Right kidney (tissue), 1 donor: ENCODE data around the gene IGSF21.

ENCODE experiments used
- DNase-seq: peaks from one replicate; pipeline ENCODE4 v3.0.0-alpha.2; 2016

IGSF21 gene

DNA sequence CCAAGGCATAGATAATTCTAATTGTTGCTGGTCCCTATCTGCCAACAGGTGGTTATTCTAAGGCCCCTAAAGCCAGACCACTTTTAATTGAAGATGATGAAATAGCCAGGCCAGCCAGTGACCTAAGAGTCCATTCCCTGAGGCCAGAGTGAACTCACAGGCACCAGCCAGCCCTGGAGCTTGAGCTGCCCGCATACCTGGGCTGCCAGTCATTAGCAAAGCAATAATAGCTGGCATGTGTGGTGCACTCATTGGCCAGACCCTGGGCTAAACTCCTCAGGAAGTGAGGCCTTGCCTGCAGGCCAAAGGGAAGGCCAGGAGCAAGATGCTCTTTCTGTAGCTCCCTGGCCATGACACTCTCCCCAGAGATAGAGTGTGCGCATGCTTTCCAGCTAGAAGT lies 192.8 kb downstream of the IGSF21 start:
- DNase-seq = no peak

DNA sequence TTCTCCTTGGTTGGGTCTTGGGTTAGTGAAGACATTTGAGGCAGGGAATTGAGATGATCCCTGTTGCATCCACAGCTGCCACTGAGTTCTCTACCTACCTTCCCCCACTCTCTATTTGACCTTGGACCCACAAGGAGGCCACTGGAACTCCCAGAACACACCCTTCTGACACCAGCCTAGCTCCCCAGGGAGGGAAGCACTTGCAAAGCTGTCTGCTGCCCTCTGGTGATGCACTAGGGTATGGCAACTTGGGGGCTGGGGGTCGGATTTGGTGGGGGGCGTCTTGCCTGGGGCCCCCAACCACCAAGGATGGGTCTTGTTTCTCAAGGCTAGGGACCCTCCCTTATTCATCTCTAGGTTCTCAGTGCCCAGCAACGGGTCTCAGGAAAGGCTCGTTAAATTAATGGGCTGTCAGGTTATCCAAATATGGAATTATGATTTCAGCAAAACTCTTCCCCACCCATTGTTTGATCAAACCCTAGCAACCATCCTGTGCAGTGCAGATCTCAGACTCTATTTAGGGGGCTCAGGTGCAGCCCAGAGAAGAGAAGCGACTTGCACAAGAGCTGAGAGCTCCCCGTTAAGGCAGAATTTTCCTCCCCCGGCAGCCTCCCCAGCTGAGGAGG lies 195.3 kb downstream of the IGSF21 start:
- no peak for DNase-seq

DNA sequence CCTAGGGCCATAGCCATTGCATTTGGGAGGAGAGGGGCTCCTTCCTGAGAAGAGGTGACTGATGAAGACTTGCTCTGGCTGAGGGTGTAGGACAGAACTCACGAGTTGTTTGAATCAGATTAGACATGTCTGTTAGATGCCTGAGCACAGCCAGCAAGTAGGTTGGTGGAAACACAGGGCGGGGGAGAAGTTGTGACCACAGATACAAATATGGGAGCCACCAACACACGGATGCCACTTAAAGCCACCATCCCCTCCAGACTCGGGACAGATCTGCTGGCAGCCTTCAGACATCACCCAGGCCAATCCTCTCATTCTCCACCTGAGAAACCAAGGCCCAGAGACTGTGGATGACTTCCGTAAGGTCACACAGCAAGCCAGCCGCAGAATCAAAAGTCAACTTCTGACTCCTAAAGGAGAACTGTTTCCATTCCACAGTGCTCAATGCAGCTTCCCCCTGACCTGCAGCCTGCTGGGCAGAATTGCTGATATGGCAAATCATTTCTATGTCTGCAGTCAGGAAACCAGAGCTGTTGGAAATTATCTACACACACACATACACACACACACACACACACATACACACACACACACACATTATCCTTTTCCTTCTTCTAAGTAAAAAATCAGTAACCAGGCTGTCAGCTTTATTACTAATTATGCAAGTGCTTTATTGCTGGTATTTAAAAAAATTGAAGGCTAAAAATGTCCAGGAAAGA lies 196.7 kb downstream of the IGSF21 start:
- DNase-seq = no peak

DNA sequence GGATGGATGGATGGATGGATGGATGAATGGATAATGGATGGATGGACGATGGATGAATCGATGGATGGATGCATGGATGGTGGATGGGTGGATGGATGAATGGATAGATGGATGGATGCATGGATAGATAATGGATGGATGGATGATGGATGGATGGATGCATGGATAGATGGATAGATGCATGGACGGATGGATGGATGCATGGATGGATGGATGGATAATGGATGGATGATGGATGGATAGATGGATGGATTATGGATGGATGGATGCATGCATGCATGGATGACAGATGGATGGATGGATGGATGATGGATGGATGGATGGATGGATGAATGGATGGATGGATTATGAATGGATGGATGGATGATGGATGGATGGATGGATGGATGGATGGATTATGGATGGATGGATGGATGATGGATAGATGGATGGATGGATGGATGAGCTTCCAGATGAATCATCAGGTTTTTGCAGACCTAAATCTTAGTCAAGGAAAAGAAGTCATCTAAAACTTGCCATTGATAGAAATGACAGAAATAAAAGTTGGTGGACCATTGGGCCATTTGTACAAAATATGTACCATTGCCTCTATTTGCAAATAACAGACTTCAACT lies 197.7 kb downstream of the IGSF21 start:
- no peak for DNase-seq

DNA sequence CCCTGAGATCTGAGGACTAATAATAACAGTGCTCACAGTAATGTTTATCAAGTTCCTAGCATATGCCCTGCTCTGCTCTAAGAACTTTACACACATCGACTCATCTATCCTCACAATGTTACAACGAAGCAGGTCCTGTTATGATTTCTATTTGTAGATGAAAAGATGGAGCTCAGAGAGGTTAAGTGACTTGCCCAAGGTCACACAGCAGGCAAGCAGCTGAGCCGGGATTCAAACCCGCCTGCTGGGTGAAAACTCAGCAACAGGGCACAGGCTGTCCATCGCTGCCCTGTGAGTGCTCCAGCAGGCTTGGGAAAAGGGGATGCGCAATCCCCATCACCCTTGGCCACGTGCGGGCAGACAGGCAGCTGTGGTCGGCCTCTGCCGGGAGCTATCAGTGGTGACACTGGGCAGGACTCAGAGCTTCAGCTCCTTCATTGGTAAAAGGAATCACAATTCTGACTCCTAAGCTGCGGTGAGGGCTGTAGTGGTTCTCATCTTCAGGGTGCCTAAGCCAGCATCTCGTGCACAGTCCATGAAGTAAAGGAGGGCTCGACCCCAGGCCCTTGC lies 199.8 kb downstream of the IGSF21 start:
- DNase-seq = no peak

DNA sequence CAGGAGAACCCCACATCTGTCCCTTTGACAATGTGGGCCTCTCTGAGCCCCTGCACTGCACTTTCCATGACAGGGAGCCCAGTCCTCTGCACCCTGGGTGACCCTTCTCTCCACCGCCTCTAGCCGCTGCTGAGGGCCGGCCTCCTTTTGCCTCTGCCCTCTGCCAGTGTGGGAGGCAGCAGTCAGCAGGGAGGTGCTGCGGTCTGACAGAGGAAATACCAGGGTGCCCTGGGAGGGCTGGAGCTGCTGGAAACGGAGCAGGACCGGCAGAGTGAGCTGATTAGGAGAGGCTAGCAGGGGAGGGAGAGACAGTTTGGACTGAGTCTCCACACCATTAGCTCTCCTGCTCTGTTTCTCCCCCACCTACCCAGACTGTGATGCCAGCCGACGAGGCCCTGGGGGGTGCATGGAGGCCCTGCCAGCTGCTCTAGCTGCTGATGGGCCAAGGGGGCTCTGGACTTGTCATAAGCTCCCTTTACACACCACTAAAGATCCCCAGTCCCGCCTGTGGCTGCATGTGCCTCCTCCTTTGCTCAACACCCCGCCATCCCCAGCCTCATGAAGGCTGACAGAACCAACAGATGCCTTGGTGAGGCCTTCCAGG lies 202.1 kb downstream of the IGSF21 start:
- no peak for DNase-seq

DNA sequence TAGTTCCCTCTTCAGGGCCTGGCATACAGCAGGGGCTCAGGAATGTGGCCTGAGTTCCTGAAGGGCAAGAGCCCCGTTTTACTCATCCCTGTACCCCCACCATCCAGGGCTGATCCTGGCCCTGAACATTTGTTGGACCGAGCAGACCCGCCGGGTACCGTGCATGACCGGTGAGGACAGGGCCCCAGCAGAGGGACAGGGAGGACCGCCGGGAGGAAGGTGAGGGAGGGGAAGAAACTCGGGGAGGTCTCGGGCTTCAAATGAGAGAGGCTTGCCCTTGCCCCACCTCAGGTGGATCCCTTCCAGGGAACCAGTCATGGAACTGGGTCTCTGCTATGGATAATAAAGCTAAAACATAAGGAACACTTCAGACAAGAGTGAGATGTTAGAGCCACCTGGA lies 205.4 kb downstream of the IGSF21 start:
- no peak for DNase-seq

DNA sequence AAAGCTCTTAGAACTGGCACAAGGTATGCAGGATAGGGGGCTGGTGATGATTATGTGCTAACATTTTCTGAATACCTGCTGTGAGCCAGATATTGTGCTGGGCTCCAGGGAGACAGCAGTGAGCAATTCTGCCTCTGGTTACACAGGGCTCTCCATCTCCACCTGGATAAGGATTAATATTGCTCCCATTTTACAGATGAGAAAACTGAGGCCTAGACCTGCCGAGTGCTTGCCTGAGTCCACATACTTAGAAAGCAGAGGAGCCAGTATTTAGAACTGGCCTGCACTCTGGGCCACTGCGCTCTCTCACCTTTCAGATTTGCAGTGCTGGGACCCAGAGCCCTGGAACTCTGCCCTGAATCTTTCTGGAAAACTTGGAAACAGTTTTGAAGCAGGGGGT lies 205.9 kb downstream of the IGSF21 start:
- DNase-seq = no peak

DNA sequence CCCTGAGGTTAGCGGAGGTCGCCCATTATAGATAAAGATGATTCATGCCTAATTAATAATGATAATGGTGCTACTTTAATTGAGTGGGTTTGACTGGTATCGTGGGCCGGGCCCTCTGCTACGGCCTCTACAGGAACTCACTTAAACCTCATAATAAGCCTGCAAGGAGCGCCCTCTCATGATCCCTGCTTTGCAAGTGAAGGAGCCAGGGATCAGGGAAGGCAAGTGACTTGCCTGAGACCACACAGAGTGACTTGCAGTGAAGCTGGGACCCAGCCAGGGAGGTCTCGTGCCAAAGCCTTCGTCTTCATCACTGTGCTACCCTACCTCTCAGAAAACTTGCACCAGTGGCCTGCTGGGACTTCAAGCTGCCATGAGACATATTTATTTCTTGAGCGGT lies 206.8 kb downstream of the IGSF21 start:
- DNase-seq = no peak

DNA sequence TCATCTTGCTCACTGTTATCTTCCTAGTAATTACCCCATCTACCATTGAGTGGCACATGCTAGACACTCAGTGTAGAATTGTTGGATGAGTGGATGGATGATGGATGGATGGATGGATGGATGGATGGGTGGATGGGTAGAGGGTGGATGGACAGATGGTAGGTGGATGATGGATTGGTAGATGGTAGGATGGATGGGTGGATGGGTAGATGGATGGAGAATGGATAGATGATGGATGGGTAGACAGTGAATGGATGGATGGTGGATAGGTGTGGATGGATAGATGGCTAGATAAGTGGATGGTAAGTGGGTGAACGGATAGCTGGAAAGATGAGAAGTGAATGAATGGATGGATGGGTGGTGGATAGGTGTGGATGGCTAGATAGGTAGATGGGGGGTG lies 207.9 kb downstream of the IGSF21 start:
- DNase-seq = no peak

DNA sequence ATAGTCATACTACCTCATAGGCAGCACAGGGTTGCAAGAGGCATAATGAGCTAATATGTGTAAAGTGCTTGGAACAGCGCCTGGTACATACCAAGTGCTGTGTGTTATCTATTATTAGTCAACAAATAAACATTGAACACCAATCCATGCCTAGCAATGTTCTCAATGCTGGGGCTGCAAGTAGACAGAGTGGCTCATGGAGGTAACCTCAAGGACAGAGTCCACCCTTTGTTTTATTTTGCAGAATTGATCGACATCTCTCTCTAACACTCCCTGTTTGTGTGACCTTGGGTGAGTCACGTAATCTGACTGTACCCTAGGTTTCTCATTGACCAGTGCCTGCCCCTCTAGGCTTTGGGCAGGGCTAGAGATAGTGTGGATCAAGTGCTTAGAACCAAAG lies 209.2 kb downstream of the IGSF21 start:
- DNase-seq = no peak

DNA sequence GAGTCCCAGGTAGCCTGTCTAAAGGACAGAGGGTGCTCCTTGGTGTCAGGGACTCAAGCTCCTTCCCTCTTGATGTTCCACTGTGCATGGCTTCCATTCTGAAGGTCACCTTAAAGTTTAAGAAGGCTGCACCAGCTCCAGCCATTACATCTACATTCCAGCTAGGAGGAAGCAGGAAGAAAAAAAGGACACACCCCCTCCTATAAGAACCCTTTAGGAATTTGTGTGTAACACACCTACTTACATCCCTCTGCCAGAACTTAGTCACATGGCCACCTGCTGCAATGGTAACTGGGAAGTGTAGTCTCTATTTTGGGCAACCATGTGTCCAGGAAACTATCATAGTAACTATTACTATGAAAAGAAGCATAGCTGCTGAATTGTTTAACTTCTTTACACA lies 211.5 kb downstream of the IGSF21 start:
- no peak for DNase-seq

DNA sequence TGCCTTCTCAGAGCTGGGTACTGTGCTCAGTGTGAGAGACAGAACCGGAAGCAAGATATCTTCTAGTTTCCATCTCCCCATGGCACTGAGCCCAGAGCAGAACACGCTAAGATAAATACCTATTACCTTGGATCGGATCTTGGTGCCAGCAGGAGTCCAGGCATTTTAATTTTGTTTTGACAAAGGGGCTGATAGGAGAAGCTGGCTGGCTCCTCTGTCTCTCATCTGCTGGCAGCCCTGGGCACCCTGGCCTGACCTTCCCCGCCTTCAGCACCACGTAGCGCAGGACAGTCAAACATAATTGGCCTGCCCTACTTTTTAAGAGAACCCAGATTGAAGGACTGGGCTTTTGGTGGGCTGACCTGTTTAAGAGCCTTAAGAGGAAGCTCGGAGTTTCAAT lies 212.5 kb downstream of the IGSF21 start:
- DNase-seq = no peak

DNA sequence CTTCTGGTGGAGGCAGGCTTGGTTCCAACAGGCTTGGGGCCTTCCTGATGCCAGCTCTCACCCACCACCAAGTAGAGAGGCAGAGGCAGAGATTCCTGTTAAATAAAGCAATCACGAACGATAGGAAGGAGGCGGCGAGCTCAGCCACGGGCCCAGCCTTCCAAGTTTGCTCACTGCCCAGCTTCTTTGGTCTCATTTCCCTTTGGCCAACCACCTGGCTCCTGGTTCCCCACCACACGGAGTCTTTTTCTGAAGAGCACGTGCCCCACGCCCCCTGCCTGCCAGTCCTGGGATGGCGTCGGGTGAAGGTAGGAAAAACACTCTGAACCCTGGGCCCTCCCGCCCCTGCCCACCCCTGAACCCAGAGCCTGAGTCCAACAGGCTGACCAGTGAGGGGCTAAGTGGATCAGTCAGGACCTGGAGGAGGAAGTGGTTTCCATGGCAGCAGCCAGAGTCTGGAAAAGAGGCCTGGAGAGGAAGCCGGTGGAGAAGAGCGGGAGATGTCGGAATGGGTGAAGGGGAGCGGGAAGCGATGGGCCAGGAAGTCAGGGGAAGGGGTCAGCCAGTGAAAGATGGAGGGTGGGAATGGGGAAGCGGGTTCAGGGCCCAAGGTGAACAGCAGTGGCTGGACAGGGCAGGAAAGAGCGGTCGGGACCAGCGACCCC lies 214.9 kb downstream of the IGSF21 start:
- DNase-seq = no peak

DNA sequence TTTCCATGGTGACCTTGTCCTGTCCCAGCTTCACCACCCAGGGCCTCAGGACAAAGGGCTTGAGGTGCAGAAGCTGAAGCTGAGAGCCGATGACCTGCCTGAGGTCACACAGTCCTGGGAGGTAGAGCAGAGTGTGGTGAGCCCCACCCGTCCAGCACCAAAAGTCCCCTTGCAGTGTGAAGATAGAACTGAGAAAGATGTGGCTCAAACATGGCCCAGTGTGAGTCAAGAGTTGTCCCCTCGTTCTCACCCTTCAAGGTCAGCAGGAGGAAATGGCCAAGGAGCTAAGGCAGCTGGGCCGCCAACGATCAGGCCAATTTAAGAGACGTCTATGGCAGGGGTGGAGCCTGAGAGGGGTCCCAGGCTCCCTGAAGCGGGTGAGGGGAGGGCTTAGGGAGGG lies 215.7 kb downstream of the IGSF21 start:
- DNase-seq = no peak

DNA sequence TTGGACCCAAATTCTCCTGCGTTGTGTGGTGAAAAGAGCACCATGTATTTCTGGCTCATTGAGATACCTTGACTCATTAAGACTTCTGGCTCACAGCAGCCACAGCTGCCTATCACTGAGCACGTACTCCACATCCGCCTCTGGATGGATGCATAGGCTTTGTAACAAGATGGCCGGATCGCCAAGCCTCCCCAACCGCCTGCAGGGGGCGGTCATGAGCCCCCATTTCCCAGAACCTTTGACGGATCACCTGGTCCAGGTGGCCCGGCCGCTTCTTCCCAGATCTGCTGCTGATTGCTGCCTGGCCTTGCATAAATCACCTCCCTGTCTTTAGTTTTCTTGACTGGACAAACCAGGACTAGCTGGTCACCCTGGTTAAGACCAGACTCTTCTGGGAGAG lies 216.6 kb downstream of the IGSF21 start:
- DNase-seq = no peak

DNA sequence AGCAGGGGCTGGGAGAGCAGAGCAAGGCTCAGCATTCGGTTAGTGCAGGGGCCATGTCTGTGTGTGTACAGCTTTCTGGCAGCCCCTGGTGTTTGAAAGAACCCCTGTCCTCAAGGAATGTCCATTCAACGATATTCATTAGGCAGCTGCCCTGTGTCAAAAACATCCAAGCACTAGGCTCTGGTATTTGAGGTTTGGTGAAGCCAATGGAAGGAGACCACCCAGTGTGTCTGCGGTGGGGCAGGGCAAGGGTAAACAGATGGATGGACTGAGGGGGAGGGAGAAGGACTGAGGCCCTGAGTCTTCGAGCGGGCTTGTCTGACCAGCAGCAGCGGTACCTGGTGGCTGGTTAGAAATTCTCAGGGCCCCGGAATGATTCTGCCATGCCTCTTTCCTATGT lies 217.5 kb downstream of the IGSF21 start:
- no peak for DNase-seq

DNA sequence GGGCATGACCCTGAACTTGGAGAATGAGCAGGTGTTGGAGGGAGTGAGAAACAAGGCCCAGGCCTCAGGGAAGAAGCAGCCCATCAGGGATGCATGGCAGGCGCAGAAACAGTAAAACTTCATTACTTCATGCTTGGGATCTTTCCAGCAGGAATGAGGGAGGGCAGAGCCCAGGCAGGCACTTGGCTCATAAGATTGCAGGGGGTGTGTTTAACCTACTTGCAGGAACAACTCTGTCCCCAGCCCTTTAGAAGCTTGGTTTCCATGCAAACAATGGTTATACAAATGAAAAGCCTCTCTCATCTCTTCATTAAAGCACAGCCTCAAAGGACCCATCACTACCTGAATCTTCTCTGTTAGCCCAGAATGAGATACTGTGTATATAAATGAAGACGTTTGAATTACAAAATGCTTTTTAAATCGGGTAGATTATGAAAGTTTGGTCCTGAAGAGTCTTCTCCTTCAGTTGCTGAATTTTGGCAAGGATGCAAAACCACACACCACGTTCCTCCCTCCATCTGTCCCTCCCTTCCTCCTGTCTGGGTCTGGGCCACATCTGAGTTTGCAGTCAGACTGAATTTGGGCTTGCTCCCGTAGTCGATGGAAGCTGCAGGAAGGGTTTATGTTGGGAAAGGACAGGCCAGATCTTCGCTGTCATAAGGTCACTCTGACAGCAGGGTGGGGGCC lies 218.8 kb downstream of the IGSF21 start:
- DNase-seq = no peak

DNA sequence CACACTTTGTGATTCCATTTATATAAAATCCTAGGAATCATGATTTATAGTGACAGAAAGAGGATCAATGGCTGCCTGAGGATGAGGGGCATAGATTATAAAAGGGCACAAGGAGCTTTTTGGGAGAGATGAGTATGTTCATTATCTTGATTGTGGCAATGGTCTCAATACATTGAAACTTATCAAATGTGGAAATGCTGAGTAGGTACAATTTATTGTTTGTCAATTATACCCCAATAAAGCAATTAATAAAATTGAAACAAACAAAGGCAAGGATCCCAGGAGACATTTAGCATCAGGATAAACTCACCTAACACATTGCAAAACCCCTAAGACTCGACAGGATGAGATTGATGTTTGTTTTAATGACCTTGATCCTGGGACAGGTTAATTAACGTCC lies 220.1 kb downstream of the IGSF21 start:
- DNase-seq = no peak

DNA sequence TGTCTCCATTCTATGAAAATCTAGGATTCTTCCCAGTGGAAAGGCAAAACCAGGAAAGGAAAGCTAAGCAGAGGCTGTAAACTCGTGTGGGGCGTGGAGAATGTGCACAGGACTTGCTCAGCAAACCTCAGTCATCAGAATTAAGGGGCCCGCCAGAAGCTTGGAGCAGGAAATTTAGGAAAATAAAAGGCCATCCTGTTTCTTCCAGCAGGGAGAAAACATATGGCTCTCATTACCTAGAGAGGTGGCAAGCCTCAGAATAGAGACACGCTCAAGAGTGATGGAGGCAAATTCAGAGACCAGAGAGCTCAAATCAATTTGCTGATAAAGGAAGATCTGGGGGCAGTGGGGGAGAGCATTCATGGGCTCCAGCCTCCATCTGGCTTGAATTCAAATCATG lies 221.2 kb downstream of the IGSF21 start:
- no peak for DNase-seq

DNA sequence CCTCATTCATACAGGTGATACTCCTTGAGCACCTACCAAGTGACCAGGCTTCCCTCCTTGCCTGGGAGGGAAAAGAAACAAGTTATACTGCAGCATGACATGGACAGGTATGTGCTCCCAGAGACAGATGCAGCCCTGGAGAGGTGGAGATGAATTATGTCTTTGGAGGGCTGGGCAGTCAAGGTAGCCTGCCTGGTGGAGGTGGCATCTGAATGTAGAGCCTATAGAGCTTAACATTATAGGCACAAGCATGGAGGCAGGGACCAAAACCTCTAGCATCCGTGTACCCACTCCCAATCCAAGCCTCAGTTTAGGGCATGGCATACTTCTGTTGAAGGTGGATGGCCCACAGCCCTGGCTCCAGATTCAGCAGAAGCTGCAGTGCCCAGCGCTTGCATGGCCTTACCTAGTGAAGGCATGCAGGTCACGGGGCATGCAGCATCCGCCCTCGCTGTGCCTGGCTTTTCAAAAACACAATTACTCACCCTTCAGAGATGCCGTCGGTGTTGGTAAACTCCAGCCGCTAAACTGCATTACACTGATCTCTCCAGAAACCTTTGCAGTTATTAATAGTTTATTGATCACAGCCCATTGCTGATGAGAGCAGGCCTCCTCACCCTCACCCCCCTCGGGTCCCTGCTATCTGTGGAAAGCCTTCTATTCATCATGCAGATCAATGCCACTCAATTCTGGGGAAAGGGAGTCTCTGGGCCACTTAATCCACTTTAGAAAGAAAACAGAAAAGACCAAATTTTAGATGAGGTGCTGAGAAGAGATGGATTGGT lies 222.1 kb downstream of the IGSF21 start:
- DNase-seq = no peak
